Vagina (tissue), 2 donors: ENCODE results near the gene RIC1. TPM values are rescaled to one million over a fixed set of nuclear protein-coding genes. Genes with fewer than 3 reads are reported as not detected.
"Not testable (repeated sequence)": the region's sequence is repeated elsewhere in the genome, so short reads cannot be mapped to it uniquely, and the experiment has no call there.

ENCODE experiments used
- DNase-seq, 2 donors: peaks; one replicate each; pipeline ENCODE4 v3.0.0-alpha.2; 2017; ENCODE audit errors: extremely low spot score in 2 of 2
- H3K27ac ChIP-seq: fragments of 200-600 bp; sonication (generic); one replicate; pipeline ENCODE4 v1.5.1; 2019
- H3K27me3 ChIP-seq: fragments of 200-600 bp; sonication (generic); one replicate; pipeline ENCODE4 v1.5.1; 2019
- H3K36me3 ChIP-seq, 2 donors: fragments of 200-600 bp; sonication (generic); one replicate each; pipeline ENCODE4 v1.5.1; 2017 to 2019
- H3K4me1 ChIP-seq: fragments of 200-600 bp; sonication (generic); one replicate; pipeline ENCODE4 v1.5.1; 2019
- H3K4me3 ChIP-seq, 2 donors: fragments of 200-600 bp; sonication (generic); 1 replicate in 1 of 2; 2 replicates in 1 of 2; pipeline ENCODE4 v1.5.1; 2016 to 2019
- H3K9me3 ChIP-seq: fragments of 200-600 bp; sonication (generic); one replicate; pipeline ENCODE4 v1.5.1; 2019
- CTCF ChIP-seq, 3 experiments: fragments of 450-650 bp in 2 of 3; fragments of 200-600 bp in 1 of 3; sonication (generic) in 1 of 3; IDR thresholded peaks; one replicate each; pipeline ENCODE4 v1.5.1; 2017 to 2019; ENCODE audit warnings: antibody characterized with exemption in 3 of 3, mild to moderate bottlenecking in 2 of 3, moderate library complexity in 2 of 3
- POLR2A ChIP-seq, 2 donors: fragments of 450-650 bp; IDR thresholded peaks; one replicate each; pipeline ENCODE4 v1.6.1; 2017; ENCODE audit warnings: antibody characterized with exemption in 2 of 2, mild to moderate bottlenecking in 2 of 2, moderate library complexity in 2 of 2
- POLR2AphosphoS5 ChIP-seq, 2 donors: sonication (generic); formaldehyde crosslinking; IDR thresholded peaks; one replicate each; pipeline ENCODE4 v1.9.0; 2017; ENCODE audit warnings: antibody characterized with exemption in 2 of 2, mild to moderate bottlenecking in 2 of 2, low read depth in 1 of 2; ENCODE audit not compliant: insufficient read depth in 1 of 2
- intact Hi-C: fragments of 100-400 bp; cut with DNase I; formaldehyde crosslinking; loops from one replicate; pipeline ENCODE4 v1.15.1; 2023
- total RNA-seq: library from RNA; depleted of rRNA; stranded (reverse); fragments of >200 nt; gene quantifications from one replicate; pipeline ENCODE4 v1.2.3, GENCODE V29; 2016

The RIC1 gene
- total RNA-seq, 1 donor from 2014 or later = 49.8 TPM

GRCh38 chr9:5714501-5715401 is 85.8 kb downstream of the RIC1 start:
- intact Hi-C loops = no loop called here
- no peak overlapping the region for H3K4me3 ChIP-seq
- no peaks in the 10 kb centered on the region for H3K27me3 ChIP-seq
- no peaks in the 10 kb centered on the region for H3K9me3 ChIP-seq
- H3K27ac ChIP-seq = no peak overlapping the region
- H3K36me3 ChIP-seq = peaks cover 0 to 24% of the 10 kb centered on the region in 2 donors
- no peak for DNase-seq
- peaks cover 8% of the 10 kb centered on the region for H3K4me1 ChIP-seq
- TF ChIP-seq POLR2AphosphoS5 (IDR thresholded peaks at IDR 0.05; ENCODE audit: insufficient read depth in 1 of 2, low read depth in 1 of 2) (no peak), POLR2A (IDR thresholded peaks at IDR 0.05) (no peak), CTCF (IDR thresholded peaks at IDR 0.05) (no peak)

GRCh38 chr9:5715548-5716127 is 86.7 kb downstream of the RIC1 start:
- intact Hi-C loops = no loop called here
- no peak overlapping the region for H3K27ac ChIP-seq
- no peaks in the 10 kb centered on the region for H3K9me3 ChIP-seq
- DNase-seq = no peak
- H3K4me3 ChIP-seq = no peak overlapping the region
- no peaks in the 10 kb centered on the region for H3K27me3 ChIP-seq
- TF ChIP-seq CTCF (IDR thresholded peaks at IDR 0.05) (no peak), POLR2A (IDR thresholded peaks at IDR 0.05) (no peak), POLR2AphosphoS5 (IDR thresholded peaks at IDR 0.05; ENCODE audit: insufficient read depth in 1 of 2, low read depth in 1 of 2) (no peak)
- H3K36me3 ChIP-seq = peaks cover 0 to 24% of the 10 kb centered on the region in 2 donors
- H3K4me1 ChIP-seq = peaks cover 10% of the 10 kb centered on the region

GRCh38 chr9:5717434-5717833 is 88.5 kb downstream of the RIC1 start:
- H3K4me3 ChIP-seq, intact Hi-C loops: not testable (repeated sequence)
- peaks cover 0 to 26% of the 10 kb centered on the region in 2 donors for H3K36me3 ChIP-seq

GRCh38 chr9:5718296-5719032 is 89.6 kb downstream of the RIC1 start:
- H3K4me3 ChIP-seq = no peak overlapping the region
- peaks cover 10% of the 10 kb centered on the region for H3K4me1 ChIP-seq
- TF ChIP-seq POLR2AphosphoS5 (IDR thresholded peaks at IDR 0.05; ENCODE audit: insufficient read depth in 1 of 2, low read depth in 1 of 2) (no peak), POLR2A (IDR thresholded peaks at IDR 0.05) (no peak), CTCF (IDR thresholded peaks at IDR 0.05) (no peak)
- no peaks in the 10 kb centered on the region for H3K27me3 ChIP-seq
- intact Hi-C loops = no loop called here
- no peak for DNase-seq
- no peaks in the 10 kb centered on the region for H3K9me3 ChIP-seq
- peaks cover 0 to 34% of the 10 kb centered on the region in 2 donors for H3K36me3 ChIP-seq
- no peak overlapping the region for H3K27ac ChIP-seq

More at GRCh38 chr9:5717434-5717833, 88.5 kb downstream of the RIC1 start:
- H3K27ac ChIP-seq, H3K9me3 ChIP-seq, H3K27me3 ChIP-seq, DNase-seq: not testable (repeated sequence)
- peaks cover 10% of the 10 kb centered on the region for H3K4me1 ChIP-seq

GRCh38 chr9:5719100-5719926 is 90.4 kb downstream of the RIC1 start:
- Histone ChIP-seq H3K27me3 (no peaks in the 10 kb centered on the region), H3K36me3 (peaks cover 0 to 27% of the 10 kb centered on the region in 2 donors), H3K9me3 (no peaks in the 10 kb centered on the region), H3K27ac (no peak overlapping the region), H3K4me3 (no peak overlapping the region), H3K4me1 (peaks cover 10% of the 10 kb centered on the region)
- intact Hi-C loops = no loop called here
- TF ChIP-seq POLR2AphosphoS5 (IDR thresholded peaks at IDR 0.05; ENCODE audit: insufficient read depth in 1 of 2, low read depth in 1 of 2) = no peak
- no peak for TF ChIP-seq CTCF (IDR thresholded peaks at IDR 0.05)
- no peak for TF ChIP-seq POLR2A (IDR thresholded peaks at IDR 0.05)
- DNase-seq = no peak
